OCI-LY7 (cell line): ENCODE results near the gene CACNA2D1. TPM values are rescaled to one million over a fixed set of nuclear protein-coding genes. Genes with fewer than 3 reads are reported as not detected.

ENCODE experiments used
- BruUV-seq: library from RNA; stranded (reverse); fragments of 400-500 nt; replicated peaks from 2 replicates; lab custom pipeline; 2021; lab: Mats Ljungman, UMichigan
- CTCF ChIA-PET: fragments of 300-600 bp; sonication (Branson Sonifier 250); formaldehyde crosslinking; loops from one replicate; lab custom pipeline; 2022; ENCODE audit warnings: antibody characterized with exemption; ENCODE audit not compliant: unreplicated experiment; lab: Charles Lee
- POLR2A ChIA-PET: fragments of 300-600 bp; sonication (Branson Sonifier 250); formaldehyde crosslinking; loops from one replicate; lab custom pipeline; 2022; ENCODE audit warnings: antibody characterized with exemption; lab: Charles Lee
- DNase-seq: peaks from one replicate; pipeline ENCODE4 v3.0.0-alpha.2; 2015; ENCODE audit warnings: low spot score
- H2AFZ ChIP-seq: fragments of 200-600 bp; sonication (generic), shearing (Covaris generic); 2 replicates; pipeline ENCODE4 v1.6.1; 2014; ENCODE audit warnings: mild to moderate bottlenecking, antibody characterized with exemption, low read length, moderate library complexity
- H3K27ac ChIP-seq: fragments of 200-600 bp; sonication (generic); 2 replicates; pipeline ENCODE4 v1.5.1; 2014; ENCODE audit warnings: mixed run types, low read depth, mild to moderate bottlenecking, moderate library complexity, low read length, inconsistent platforms; ENCODE audit not compliant: poor library complexity, severe bottlenecking
- H3K36me3 ChIP-seq: fragments of 200-600 bp; sonication (generic); 2 replicates; pipeline ENCODE4 v1.6.1; 2014; ENCODE audit warnings: mild to moderate bottlenecking, antibody characterized with exemption, low read length, moderate library complexity, mixed read lengths; ENCODE audit not compliant: insufficient read depth
- H3K4me1 ChIP-seq: fragments of 200-600 bp; sonication (generic); 2 replicates; pipeline ENCODE4 v1.5.1; 2014; ENCODE audit warnings: mild to moderate bottlenecking, low read length; ENCODE audit not compliant: insufficient read depth, poor library complexity, severe bottlenecking
- H3K4me2 ChIP-seq: fragments of 200-600 bp; sonication (generic); 2 replicates; pipeline ENCODE4 v1.6.1; 2014; ENCODE audit warnings: mild to moderate bottlenecking, low read length
- H3K4me3 ChIP-seq: fragments of 200-600 bp; sonication (generic); 2 replicates; pipeline ENCODE4 v1.5.1; 2014; ENCODE audit warnings: mild to moderate bottlenecking, low read depth, low read length; ENCODE audit not compliant: poor library complexity, severe bottlenecking
- H3K79me2 ChIP-seq: fragments of 200-600 bp; sonication (generic); 2 replicates; pipeline ENCODE4 v1.6.1; 2016; ENCODE audit warnings: low read depth, mild to moderate bottlenecking, low read length, moderate library complexity, mixed read lengths; ENCODE audit not compliant: insufficient read depth
- H3K9me2 ChIP-seq: fragments of 200-600 bp; sonication (generic); 2 replicates; pipeline ENCODE4 v1.6.1; 2016; ENCODE audit warnings: mild to moderate bottlenecking, low read length, mixed read lengths; ENCODE audit not compliant: insufficient read depth
- H3K9me3 ChIP-seq: fragments of 200-600 bp; sonication (generic); 2 replicates; pipeline ENCODE4 v1.6.1; 2014; ENCODE audit warnings: mild to moderate bottlenecking, mixed run types, low read length, mixed read lengths
- H4K20me1 ChIP-seq: fragments of 200-600 bp; sonication (generic); 2 replicates; pipeline ENCODE4 v1.6.1; 2014; ENCODE audit warnings: mild to moderate bottlenecking, antibody characterized with exemption, low read length, moderate library complexity, mixed read lengths; ENCODE audit not compliant: insufficient read depth
- EZH2phosphoT487 ChIP-seq: fragments of 200-600 bp; sonication (generic); IDR thresholded peaks from 2 replicates; pipeline ENCODE4 v1.6.1; 2018; ENCODE audit warnings: low read depth, borderline replicate concordance, mild to moderate bottlenecking, mixed run types, antibody characterized with exemption, low read length, moderate library complexity, mixed read lengths
- intact Hi-C: fragments of 100-400 bp; cut with micrococcal nuclease; formaldehyde crosslinking; loops from one replicate; pipeline ENCODE4 v1.10.0; 2022; ENCODE audit not compliant: unreplicated experiment
- total RNA-seq, 2 experiments: library from RNA; depleted of rRNA in 1 of 2; stranded (reverse); fragments of >200 nt in 1 of 2; shearing (Covaris generic) in 1 of 2; gene quantifications; 2 replicates each; pipeline ENCODE4 v1.2.3, GENCODE V29; 2014 to 2022
- TF ChIP-seq, protein P1 (sequence below): fragments of 200-600 bp; sonication (generic); conservative IDR thresholded peaks from 2 replicates; pipeline ENCODE4 v1.5.1; 2014; ENCODE audit warnings: mild to moderate bottlenecking, antibody characterized with exemption, low read length, moderate library complexity, mixed read lengths

CACNA2D1 gene
- total RNA-seq, 2 experiments from 2014 or later, result not detected

DNA sequence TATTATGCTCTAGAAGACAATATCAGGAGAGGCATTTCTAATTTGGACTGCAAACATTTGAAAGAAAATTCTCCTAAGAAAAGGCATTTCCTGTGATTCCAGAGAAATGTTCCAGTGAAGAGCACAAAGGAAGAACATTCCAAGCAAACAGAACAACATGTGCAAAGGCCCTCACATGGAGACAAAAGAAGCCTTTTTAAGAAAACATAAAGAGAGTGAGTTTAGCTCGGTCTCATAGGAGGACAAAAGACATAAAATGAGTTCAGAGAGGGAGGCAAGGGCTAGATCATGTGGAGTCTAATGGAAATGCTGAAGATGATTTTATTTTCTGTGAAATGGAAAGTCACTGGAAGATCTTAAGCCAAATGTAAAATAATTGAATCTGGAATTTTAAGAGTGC lies 404.0 kb downstream of the CACNA2D1 start:
- H3K9me3 ChIP-seq, result no peaks in the 10 kb centered on the region
- H3K36me3 ChIP-seq, result no peaks in the 10 kb centered on the region
- no peak overlapping the region for H2AFZ ChIP-seq
- no peaks in the 10 kb centered on the region for H3K79me2 ChIP-seq
- H3K4me1 ChIP-seq, result no peaks in the 10 kb centered on the region
- H3K4me3 ChIP-seq, result no peak overlapping the region
- TF ChIP-seq, protein P1, sequence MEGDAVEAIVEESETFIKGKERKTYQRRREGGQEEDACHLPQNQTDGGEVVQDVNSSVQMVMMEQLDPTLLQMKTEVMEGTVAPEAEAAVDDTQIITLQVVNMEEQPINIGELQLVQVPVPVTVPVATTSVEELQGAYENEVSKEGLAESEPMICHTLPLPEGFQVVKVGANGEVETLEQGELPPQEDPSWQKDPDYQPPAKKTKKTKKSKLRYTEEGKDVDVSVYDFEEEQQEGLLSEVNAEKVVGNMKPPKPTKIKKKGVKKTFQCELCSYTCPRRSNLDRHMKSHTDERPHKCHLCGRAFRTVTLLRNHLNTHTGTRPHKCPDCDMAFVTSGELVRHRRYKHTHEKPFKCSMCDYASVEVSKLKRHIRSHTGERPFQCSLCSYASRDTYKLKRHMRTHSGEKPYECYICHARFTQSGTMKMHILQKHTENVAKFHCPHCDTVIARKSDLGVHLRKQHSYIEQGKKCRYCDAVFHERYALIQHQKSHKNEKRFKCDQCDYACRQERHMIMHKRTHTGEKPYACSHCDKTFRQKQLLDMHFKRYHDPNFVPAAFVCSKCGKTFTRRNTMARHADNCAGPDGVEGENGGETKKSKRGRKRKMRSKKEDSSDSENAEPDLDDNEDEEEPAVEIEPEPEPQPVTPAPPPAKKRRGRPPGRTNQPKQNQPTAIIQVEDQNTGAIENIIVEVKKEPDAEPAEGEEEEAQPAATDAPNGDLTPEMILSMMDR, result no peak
- no peak for TF ChIP-seq EZH2phosphoT487
- no peak overlapping the region for H3K27ac ChIP-seq
- H3K4me2 ChIP-seq, result no peak overlapping the region
- H3K9me2 ChIP-seq, result no peaks in the 10 kb centered on the region
- H4K20me1 ChIP-seq, result no peaks in the 10 kb centered on the region
- intact Hi-C loops, result loop anchor here (10.0 kb wide), 2 partner anchors 445 to 685 kb away; no protein-coding TSS in a partner anchor
- DNase-seq, result no peak
- no TSS peak for BruUV-seq
- POLR2A ChIA-PET, result no interaction called here
- CTCF ChIA-PET, result no interaction called here

DNA sequence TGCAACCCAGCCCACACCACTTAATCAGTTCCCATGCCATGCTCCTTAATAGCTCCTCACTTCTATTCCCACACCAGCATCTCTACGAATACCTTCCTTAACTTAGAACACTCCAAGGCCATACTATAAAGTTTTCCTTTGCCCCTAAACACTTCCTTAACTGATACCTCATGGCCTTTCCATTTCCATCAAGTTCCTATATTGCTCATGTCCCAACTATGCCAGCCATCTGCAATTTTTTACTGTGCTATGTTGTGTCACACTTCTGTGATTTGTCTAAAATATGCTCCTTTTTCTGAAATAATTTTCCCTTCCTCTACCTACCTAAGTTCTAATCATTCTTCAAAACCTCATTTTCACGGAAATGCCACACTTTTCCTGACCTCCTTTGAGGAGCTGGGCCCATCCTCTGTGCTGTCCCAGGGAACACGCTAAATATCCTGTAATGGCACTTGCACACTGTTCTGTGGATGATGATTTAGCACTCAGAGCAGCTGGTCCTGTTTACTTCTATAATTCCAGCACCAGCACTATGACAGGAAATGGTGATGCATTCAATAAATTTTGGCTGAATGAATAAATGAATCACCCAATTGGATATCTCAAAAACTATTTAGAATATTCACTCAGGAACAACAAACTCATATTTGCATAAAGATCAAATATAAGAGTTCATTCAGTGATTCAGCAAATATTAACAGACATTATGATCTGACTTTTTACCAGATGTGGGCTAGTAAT lies 407.3 kb downstream of the CACNA2D1 start:
- H3K4me2 ChIP-seq, result no peak overlapping the region
- no peaks in the 10 kb centered on the region for H3K36me3 ChIP-seq
- intact Hi-C loops, result no loop called here
- H3K79me2 ChIP-seq, result no peaks in the 10 kb centered on the region
- DNase-seq, result no peak
- no peak overlapping the region for H3K27ac ChIP-seq
- no peaks in the 10 kb centered on the region for H3K9me3 ChIP-seq
- no peaks in the 10 kb centered on the region for H3K4me1 ChIP-seq
- no peak overlapping the region for H2AFZ ChIP-seq
- ChIA-PET CTCF (no interaction called here), POLR2A (no interaction called here)
- H3K9me2 ChIP-seq, result no peaks in the 10 kb centered on the region
- no peaks in the 10 kb centered on the region for H4K20me1 ChIP-seq
- BruUV-seq, result no TSS peak
- H3K4me3 ChIP-seq, result no peak overlapping the region
- no peak for TF ChIP-seq EZH2phosphoT487
- TF ChIP-seq, protein P1, result no peak

DNA sequence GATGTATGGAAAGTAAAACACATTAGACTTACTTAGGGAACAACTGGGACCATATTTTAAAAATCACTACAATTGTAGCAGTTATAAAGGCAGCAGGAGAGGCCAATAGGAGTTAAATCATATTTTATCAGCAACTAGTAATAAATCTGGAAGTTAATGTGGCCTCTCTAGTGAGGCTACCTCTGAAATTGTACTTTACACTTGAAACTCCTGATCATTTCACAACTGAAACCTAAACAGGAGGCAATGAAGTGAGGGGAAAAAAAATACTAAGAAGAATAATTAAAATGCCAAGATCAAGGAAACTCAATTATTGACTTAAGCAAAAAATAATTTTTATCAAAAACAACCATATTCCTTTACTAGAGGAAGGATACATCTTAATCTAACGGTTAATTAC lies 408.1 kb downstream of the CACNA2D1 start:
- Histone ChIP-seq H3K9me2 (no peaks in the 10 kb centered on the region), H3K4me2 (no peak overlapping the region), H2AFZ (no peak overlapping the region), H3K9me3 (no peaks in the 10 kb centered on the region), H3K79me2 (no peaks in the 10 kb centered on the region), H3K4me1 (no peaks in the 10 kb centered on the region), H3K36me3 (no peaks in the 10 kb centered on the region), H3K27ac (no peak overlapping the region), H4K20me1 (no peaks in the 10 kb centered on the region), H3K4me3 (no peak overlapping the region)
- ChIA-PET CTCF (no interaction called here), POLR2A (interaction anchor here (0.6 kb wide), 1 partner anchor 122 kb away, joined by 3 read pairs; no protein-coding TSS in a partner anchor)
- TF ChIP-seq, protein P1, result no peak
- intact Hi-C loops, result no loop called here
- BruUV-seq, result no TSS peak
- DNase-seq, result no peak
